ACC112 (cell line): Measurements from ENCODE around the gene TSSK2.
"Not testable (repeated sequence)": the region's sequence is repeated elsewhere in the genome, so short reads cannot be mapped to it uniquely, and the experiment has no call there.

ENCODE experiments used
- H2AFZ ChIP-seq: fragments of 200-600 bp; sonication (generic); one replicate; pipeline ENCODE4 v1.6.0; 2017; ENCODE audit warnings: antibody characterized with exemption, low read length; ENCODE audit not compliant: unreplicated experiment
- H3K27ac ChIP-seq: fragments of 200-600 bp; sonication (generic); 2 replicates; pipeline ENCODE4 v1.5.1; 2014; ENCODE audit warnings: low read depth, mild to moderate bottlenecking, antibody characterized with exemption, low read length, moderate library complexity
- H3K27me3 ChIP-seq: fragments of 200-600 bp; sonication (generic); 2 replicates; pipeline ENCODE4 v1.6.1; 2014; ENCODE audit warnings: mild to moderate bottlenecking, antibody characterized with exemption, low read length, moderate library complexity, mixed read lengths; ENCODE audit not compliant: insufficient read depth
- H3K36me3 ChIP-seq: fragments of 200-600 bp; sonication (generic); 2 replicates; pipeline ENCODE4 v1.6.1; 2016; ENCODE audit warnings: mild to moderate bottlenecking, antibody characterized with exemption, low read length, moderate library complexity, mixed read lengths; ENCODE audit not compliant: insufficient read depth
- H3K4me1 ChIP-seq: fragments of 200-600 bp; sonication (generic); one replicate; pipeline ENCODE4 v1.6.1; 2016; ENCODE audit warnings: low read length, mixed read lengths; ENCODE audit not compliant: insufficient read depth, unreplicated experiment, control insufficient read depth
- H3K4me3 ChIP-seq: fragments of 200-600 bp; sonication (generic); 2 replicates; pipeline ENCODE4 v1.5.1; 2014; ENCODE audit warnings: mild to moderate bottlenecking, low read depth, low read length
- H3K79me2 ChIP-seq: fragments of 200-600 bp; sonication (generic); one replicate; pipeline ENCODE4 v1.6.0; 2016; ENCODE audit warnings: low read length; ENCODE audit not compliant: control insufficient read depth, unreplicated experiment, insufficient read depth

TSSK2 gene

GRCh38 chr22:19130959-19131684, at the start of gene TSSK2:
TSSK2 (plus strand) TSS chr22:19131308; CDS start chr22:19131400, 92 bp downstream.
- no peaks in the 10 kb centered on the region for H3K27me3 ChIP-seq
- H3K79me2 ChIP-seq: no peaks in the 10 kb centered on the region
- H3K27ac ChIP-seq: no peak within 1 kb of the TSS
- H3K36me3 ChIP-seq: no peaks in the 10 kb centered on the region
- H3K4me1 ChIP-seq: no peaks in the 10 kb centered on the region
- H3K4me3 ChIP-seq: no peak within 1 kb of the TSS
- no peak within 1 kb of the TSS for H2AFZ ChIP-seq

- H3K27ac ChIP-seq: no peak overlapping the region
These were observed 49.8 kb upstream of the TSSK2 start for GRCh38 chr22:19081351-19081750.

GRCh38 chr22:19082101-19082500, 49.0 kb upstream of the TSSK2 start:
- H3K36me3 ChIP-seq: 0 out of 2 replicates have a peak, but pooled peaks cover 3% of the 10 kb centered on the region
- H3K27ac ChIP-seq: no peak overlapping the region
- H3K4me1 ChIP-seq: peaks cover 15% of the 10 kb centered on the region
- H2AFZ ChIP-seq: no peak overlapping the region
- no peak overlapping the region for H3K4me3 ChIP-seq
- H3K27me3 ChIP-seq: no peaks in the 10 kb centered on the region
- H3K79me2 ChIP-seq: no peaks in the 10 kb centered on the region

More at GRCh38 chr22:19081351-19081750, 49.8 kb upstream of the TSSK2 start:
- Histone ChIP-seq H3K27me3 (no peaks in the 10 kb centered on the region), H3K4me1 (peaks cover 8% of the 10 kb centered on the region), H3K4me3 (no peak overlapping the region), H2AFZ (no peak overlapping the region), H3K79me2 (no peaks in the 10 kb centered on the region), H3K36me3 (no peaks in the 10 kb centered on the region)

GRCh38 chr22:19082793-19083192, 48.3 kb upstream of the TSSK2 start:
- H2AFZ ChIP-seq: no peak overlapping the region
- H3K4me3 ChIP-seq: no peak overlapping the region
- H3K27me3 ChIP-seq: no peaks in the 10 kb centered on the region
- H3K4me1 ChIP-seq: peaks cover 15% of the 10 kb centered on the region
- H3K36me3 ChIP-seq: 0 out of 2 replicates have a peak, but pooled peaks cover 3% of the 10 kb centered on the region
- H3K79me2 ChIP-seq: no peaks in the 10 kb centered on the region
- no peak overlapping the region for H3K27ac ChIP-seq

GRCh38 chr22:19084126-19084525, 47.0 kb upstream of the TSSK2 start:
- not testable (repeated sequence) for H3K27me3 ChIP-seq, H3K4me3 ChIP-seq, H3K27ac ChIP-seq, H3K79me2 ChIP-seq, H3K36me3 ChIP-seq, H2AFZ ChIP-seq
- H3K4me1 ChIP-seq: peaks cover 15% of the 10 kb centered on the region

DNA sequence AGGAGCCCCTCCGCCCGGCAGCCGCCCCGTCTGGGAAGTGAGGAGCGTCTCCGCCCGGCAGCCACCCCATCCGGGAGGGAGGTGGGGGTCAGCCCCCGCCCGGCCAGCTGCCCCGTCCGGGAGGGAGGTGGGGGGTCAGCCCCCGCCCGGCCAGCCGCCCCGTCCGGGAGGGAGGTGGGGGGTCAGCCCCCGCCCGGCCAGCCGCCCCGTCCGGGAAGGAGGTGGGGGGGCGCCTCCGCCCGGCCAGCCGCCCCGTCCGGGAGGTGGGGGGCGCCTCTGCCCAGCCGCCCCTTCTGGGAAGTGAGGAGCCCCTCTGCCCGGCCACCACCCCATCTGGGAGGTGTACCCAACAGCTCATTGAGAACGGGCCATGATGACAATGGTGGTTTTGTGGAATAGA, 46.5 kb upstream of the TSSK2 start:
- H3K4me3 ChIP-seq, H3K27me3 ChIP-seq, H3K27ac ChIP-seq, H3K79me2 ChIP-seq, H2AFZ ChIP-seq, H3K36me3 ChIP-seq: not testable (repeated sequence)
- peaks cover 15% of the 10 kb centered on the region for H3K4me1 ChIP-seq

DNA sequence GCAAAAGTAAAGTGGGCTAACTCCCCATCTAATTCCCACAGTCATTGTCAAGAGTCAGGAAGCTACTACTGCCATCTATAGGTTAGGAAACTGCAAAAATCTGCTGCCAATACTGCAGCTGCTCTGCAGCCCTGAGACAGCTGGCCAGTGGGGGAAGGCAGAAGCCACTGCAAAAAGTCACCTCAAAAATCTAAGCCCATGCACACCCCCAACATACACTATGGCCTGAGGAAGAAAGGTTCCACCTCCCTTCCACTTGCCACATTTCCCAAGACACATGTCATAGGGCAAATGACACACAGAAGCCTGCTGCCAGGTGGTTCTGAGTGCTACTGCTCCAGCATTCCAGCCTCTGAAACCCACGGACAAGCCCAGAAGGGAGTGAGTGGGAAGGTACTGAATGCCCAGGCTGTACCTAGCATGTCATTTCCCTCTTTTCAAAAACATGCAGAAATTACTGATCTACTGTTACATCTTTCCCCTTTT, 45.8 kb upstream of the TSSK2 start:
- H3K27ac ChIP-seq: no peak overlapping the region

GRCh38 chr22:19086417-19086816, 44.7 kb upstream of the TSSK2 start:
- Histone ChIP-seq H3K27me3 (no peaks in the 10 kb centered on the region), H3K36me3 (0 out of 2 replicates have a peak, but pooled peaks cover 3% of the 10 kb centered on the region), H3K4me3 (no peak overlapping the region), H3K79me2 (no peaks in the 10 kb centered on the region), H3K27ac (no peak overlapping the region), H3K4me1 (peaks cover 15% of the 10 kb centered on the region), H2AFZ (no peak overlapping the region)

More for the DNA sequence above, 45.8 kb upstream of the TSSK2 start:
- H3K36me3 ChIP-seq: 0 out of 2 replicates have a peak, but pooled peaks cover 3% of the 10 kb centered on the region
- H3K4me1 ChIP-seq: peaks cover 15% of the 10 kb centered on the region
- H3K79me2 ChIP-seq: no peaks in the 10 kb centered on the region
- no peak overlapping the region for H3K4me3 ChIP-seq
- H2AFZ ChIP-seq: no peak overlapping the region
- no peaks in the 10 kb centered on the region for H3K27me3 ChIP-seq

- Histone ChIP-seq H3K79me2 (no peaks in the 10 kb centered on the region), H3K4me1 (peaks cover 15% of the 10 kb centered on the region), H3K27ac (no peak overlapping the region), H3K27me3 (no peaks in the 10 kb centered on the region), H3K4me3 (no peak overlapping the region), H3K36me3 (0 out of 2 replicates have a peak, but pooled peaks cover 3% of the 10 kb centered on the region), H2AFZ (no peak overlapping the region)
These were observed 44.2 kb upstream of the TSSK2 start for GRCh38 chr22:19086896-19087295.

DNA sequence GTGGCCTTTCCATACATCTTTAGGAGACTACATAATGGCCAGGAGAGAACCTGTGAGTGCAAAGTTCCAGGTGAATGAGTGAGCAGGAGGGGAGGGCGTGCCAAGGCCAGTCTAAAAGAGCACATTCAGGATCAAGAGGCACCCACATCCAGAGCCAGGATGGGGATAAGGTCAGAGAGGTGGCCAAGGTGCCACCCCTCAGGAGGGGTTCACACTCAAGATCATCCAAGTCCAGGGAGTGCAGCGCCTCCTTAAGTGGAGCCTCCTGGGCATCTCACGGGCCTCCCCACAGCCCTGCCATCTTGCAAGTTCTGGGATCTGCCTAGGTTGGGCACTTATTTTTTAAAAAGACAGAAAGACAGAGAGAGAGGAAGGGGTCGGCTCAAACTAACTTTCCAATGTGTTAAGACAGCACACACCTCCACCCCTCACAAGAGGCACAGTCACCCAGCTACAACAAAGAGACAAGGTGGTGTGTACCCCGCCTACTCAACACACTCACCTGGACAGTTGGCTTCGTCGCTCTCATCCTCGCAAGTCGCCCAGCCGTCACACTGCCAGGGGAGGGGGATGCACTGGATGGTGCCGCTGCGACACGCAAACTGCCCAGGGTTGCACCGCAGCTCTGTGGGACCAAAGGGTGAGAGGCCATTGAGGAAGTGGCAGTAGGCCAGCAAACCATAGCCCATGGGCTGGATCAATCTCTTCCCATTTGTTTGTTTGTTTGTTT, 42.1 kb upstream of the TSSK2 start:
- Histone ChIP-seq H3K79me2 (no peaks in the 10 kb centered on the region), H3K36me3 (0 out of 2 replicates have a peak, but pooled peaks cover 3% of the 10 kb centered on the region), H2AFZ (no peak overlapping the region), H3K27me3 (no peaks in the 10 kb centered on the region), H3K4me1 (peaks cover 15% of the 10 kb centered on the region), H3K27ac (no peak overlapping the region), H3K4me3 (no peak overlapping the region)
